Head of caudate nucleus (tissue), 42 donors: Measurements from ENCODE around the gene COPA.

ENCODE experiments used
- DNase-seq, 42 donors: peaks; one replicate each; pipeline versions ENCODE4 v3.0.0 to v3.0.0-alpha.2; 2020 to 2021; ENCODE audit warnings: mixed read lengths in 7 of 42
- intact Hi-C: fragments of 100-400 bp; cut with DNase I; formaldehyde crosslinking; loops from one replicate; pipeline ENCODE4 v1.15.0; 2022

The COPA gene

GRCh38 chr1:160340866-160341265 lies 2.2 kb downstream of the COPA start:
- intact Hi-C loops = loop anchor here (5.0 kb wide), 1 partner anchor 54 kb away; the partner anchor contains the start of gene PEX19

GRCh38 chr1:160340146-160340545 lies 2.9 kb downstream of the COPA start:
- intact Hi-C loops = loop anchor here (5.0 kb wide), 1 partner anchor 53 kb away; the partner anchor contains the start of gene PEX19
- no peak for DNase-seq

More at GRCh38 chr1:160340866-160341265, 2.2 kb downstream of the COPA start:
- no peak for DNase-seq

GRCh38 chr1:160338580-160338979 lies 4.5 kb downstream of the COPA start:
- no peak for DNase-seq
- intact Hi-C loops = no loop called here

GRCh38 chr1:160332516-160332915 lies 10.5 kb downstream of the COPA start:
- no peak for DNase-seq
- intact Hi-C loops = no loop called here

GRCh38 chr1:160330119-160330518 lies 12.9 kb downstream of the COPA start:
- DNase-seq = peak in 1 of 42 donors; percentile 11
- intact Hi-C loops = no loop called here

- intact Hi-C loops = no loop called here
Observed at GRCh38 chr1:160328184-160328583, 14.9 kb downstream of the COPA start.

GRCh38 chr1:160326418-160326817 lies 16.6 kb downstream of the COPA start:
- intact Hi-C loops = no loop called here

More at GRCh38 chr1:160328184-160328583, 14.9 kb downstream of the COPA start:
- DNase-seq = peak in 17 of 42 donors; percentile 14 to 70 (median 36)

GRCh38 chr1:160325252-160325651 lies 17.8 kb downstream of the COPA start:
- DNase-seq = no peak
- intact Hi-C loops = no loop called here

More at GRCh38 chr1:160326418-160326817, 16.6 kb downstream of the COPA start:
- no peak for DNase-seq

- DNase-seq = no peak
Observed at GRCh38 chr1:160322831-160323230, 20.2 kb downstream of the COPA start.

GRCh38 chr1:160315359-160315758 lies 27.7 kb downstream of the COPA start:
- intact Hi-C loops = no loop called here

More at GRCh38 chr1:160322831-160323230, 20.2 kb downstream of the COPA start:
- intact Hi-C loops = no loop called here

GRCh38 chr1:160309571-160309970 lies 33.5 kb downstream of the COPA start:
- DNase-seq = no peak
- intact Hi-C loops = no loop called here

More at GRCh38 chr1:160315359-160315758, 27.7 kb downstream of the COPA start:
- no peak for DNase-seq

- no peak for DNase-seq
- intact Hi-C loops = no loop called here
Observed at GRCh38 chr1:160309185-160309557, 33.9 kb downstream of the COPA start.

GRCh38 chr1:160308451-160309184 lies 34.4 kb downstream of the COPA start:
- intact Hi-C loops = no loop called here
- DNase-seq = no peak

- peak in 4 of 42 donors; percentile 11 to 48 (median 31) for DNase-seq
- intact Hi-C loops = no loop called here
Observed at GRCh38 chr1:160307118-160307791, 35.8 kb downstream of the COPA start.

- no peak for DNase-seq
- intact Hi-C loops = no loop called here
Observed at GRCh38 chr1:160300173-160300572, 42.9 kb downstream of the COPA start.

- intact Hi-C loops = no loop called here
- DNase-seq = no peak
Observed at GRCh38 chr1:160296036-160296435, 47.0 kb downstream of the COPA start.

GRCh38 chr1:160293020-160293968 lies 49.8 kb downstream of the COPA start:
- intact Hi-C loops = no loop called here
- peak in 31 of 42 donors; percentile 11 to 75 (median 32) for DNase-seq

- intact Hi-C loops = no loop called here
- peak; percentile 39 to 87 (median 74) for DNase-seq
Observed at GRCh38 chr1:160291248-160292220, 51.5 kb downstream of the COPA start.
